Stomach (tissue), 9 donors: ENCODE measurements around the gene TMC4. TPM values are rescaled to one million over a fixed set of nuclear protein-coding genes. Genes with fewer than 3 reads are reported as not detected.

Experiments
- DNase-seq, 2 donors: peaks; one replicate each; pipeline versions ENCODE4 v3.0.0 to v3.0.0-alpha.2; 2013 to 2019
- H3K27ac ChIP-seq, 5 donors: fragments of 200-600 bp in 4 of 5; sonication (generic) in 4 of 5; one replicate each; pipeline ENCODE4 v1.5.1; 2013 to 2019; ENCODE audit warnings: mild to moderate bottlenecking in 1 of 5, moderate library complexity in 1 of 5
- H3K27me3 ChIP-seq, 3 donors: fragments of 200-600 bp; sonication (generic); one replicate each; pipeline ENCODE4 v1.5.1; 2017 to 2019; ENCODE audit warnings: mixed run types in 1 of 3
- H3K36me3 ChIP-seq, 4 donors: fragments of 200-600 bp; sonication (generic); 1 replicate in 3 of 4; 2 replicates in 1 of 4; pipeline ENCODE4 v1.5.1; 2016 to 2019
- H3K4me1 ChIP-seq, 4 donors: fragments of 200-600 bp; sonication (generic); one replicate each; pipeline ENCODE4 v1.5.1; 2016 to 2019
- H3K4me3 ChIP-seq, 4 donors: fragments of 200-600 bp; sonication (generic) in 3 of 4; one replicate each; pipeline ENCODE4 v1.5.1; 2016 to 2019; ENCODE audit warnings: mild to moderate bottlenecking in 1 of 4
- H3K9me3 ChIP-seq, 4 donors: fragments of 200-600 bp; sonication (generic); one replicate each; pipeline ENCODE4 v1.5.1; 2016 to 2019
- CTCF ChIP-seq, 7 experiments: fragments of 450-650 bp in 4 of 7; fragments of 200-600 bp in 3 of 7; sonication (generic) in 3 of 7; IDR thresholded peaks; one replicate each; pipeline ENCODE4 v1.5.1; 2016 to 2019; ENCODE audit warnings: antibody characterized with exemption in 7 of 7, control low read depth in 2 of 7, mild to moderate bottlenecking in 1 of 7
- EP300 ChIP-seq: sonication (generic); formaldehyde crosslinking; IDR thresholded peaks from one replicate; pipeline ENCODE4 v1.6.1; 2017; ENCODE audit warnings: antibody characterized with exemption
- POLR2A ChIP-seq, 4 donors: fragments of 450-650 bp; IDR thresholded peaks; one replicate each; pipeline ENCODE4 v1.6.1; 2016; ENCODE audit warnings: antibody characterized with exemption in 4 of 4, control low read depth in 2 of 4, mild to moderate bottlenecking in 1 of 4, moderate library complexity in 1 of 4
- POLR2AphosphoS5 ChIP-seq, 3 donors: sonication (generic); formaldehyde crosslinking; IDR thresholded peaks; one replicate each; pipeline ENCODE4 v1.6.1; 2016; ENCODE audit warnings: antibody characterized with exemption in 3 of 3
- WGBS, 5 donors: extraction: QIAGEN DNeasy Blood & Tissue Kit in 3 of 5; methylation state at CpG; one replicate each; pipeline versions ENCODE4 v1.1.5 to v1.1.7; 2013 to 2018; 5-methylcytosine and 5-hydroxymethylcytosine counted together
- intact Hi-C: fragments of 100-400 bp; cut with DNase I; formaldehyde crosslinking; loops from one replicate; pipeline ENCODE4 v1.15.1; 2023; ENCODE audit warnings: low total_unique reads
- polyA plus RNA-seq, 3 donors: library from polyadenylated mRNA; stranded (reverse); fragments of 200-250 nt; gene quantifications; one replicate each; pipeline ENCODE4 v1.2.3, GENCODE V29; 2013
- total RNA-seq, 5 donors: library from RNA; depleted of rRNA; stranded (reverse); fragments of >200 nt; gene quantifications; one replicate each; pipeline versions ENCODE4 v1.1.0 to v1.2.3, GENCODE V29; 2014 to 2016
- donor health status: healthy with polysubstance abuse.
- donor health status: Bipolar disorder and iron deficiency.
- donor health status: healthy.

Gene TMC4
- total and polyA plus RNA-seq, 8 donors: 28.0 to 99.5 (median 43.2) TPM

GRCh38 chr19:54158812-54159351 is 14.1 kb downstream of the TMC4 start:
- Histone ChIP-seq H3K4me1 (peaks cover 39 to 63% (median 53%) of the 10 kb centered on the region in 4 donors), H3K27me3 (no peaks in the 10 kb centered on the region), H3K4me3 (peak overlapping the region; percentile 46 to 89 (median 76)), H3K36me3 (peaks cover 41 to 44% (median 44%) of the 10 kb centered on the region in 4 donors), H3K27ac (peak overlapping the region; percentile 96 to 100 (median 98)), H3K9me3 (no peaks in the 10 kb centered on the region)
- 5 to 7% (median 6%) methylated on average over 19 of the region's 19 CpGs for WGBS, 5 donors
- no peak for TF ChIP-seq CTCF (IDR thresholded peaks at IDR 0.05)
- no peak for TF ChIP-seq POLR2A (IDR thresholded peaks at IDR 0.05)
- TF ChIP-seq EP300: no peak
- TF ChIP-seq POLR2AphosphoS5 (IDR thresholded peaks at IDR 0.05): no peak
- intact Hi-C loops: no loop called here
- no peak for DNase-seq

GRCh38 chr19:54156953-54157352 is 16.0 kb downstream of the TMC4 start:
- DNase-seq: no peak
- no peak for TF ChIP-seq EP300
- H3K9me3 ChIP-seq: no peaks in the 10 kb centered on the region
- no peak overlapping the region for H3K4me3 ChIP-seq
- H3K27me3 ChIP-seq: no peaks in the 10 kb centered on the region
- H3K4me1 ChIP-seq: peaks cover 28 to 47% (median 45%) of the 10 kb centered on the region in 4 donors
- H3K27ac ChIP-seq: no peak overlapping the region
- intact Hi-C loops: no loop called here
- peaks cover 60 to 64% (median 63%) of the 10 kb centered on the region in 4 donors for H3K36me3 ChIP-seq
- 74 to 91% (median 84%) methylated on average over 3 of the region's 3 CpGs for WGBS, 5 donors

GRCh38 chr19:54156490-54156889 is 16.5 kb downstream of the TMC4 start:
- no peaks in the 10 kb centered on the region for H3K9me3 ChIP-seq
- H3K4me1 ChIP-seq: peaks cover 24 to 43% (median 40%) of the 10 kb centered on the region in 4 donors
- TF ChIP-seq CTCF (IDR thresholded peaks at IDR 0.05): no peak
- TF ChIP-seq POLR2A (IDR thresholded peaks at IDR 0.05): no peak
- TF ChIP-seq POLR2AphosphoS5 (IDR thresholded peaks at IDR 0.05): no peak
- no peak for TF ChIP-seq EP300
- no peaks in the 10 kb centered on the region for H3K27me3 ChIP-seq
- H3K36me3 ChIP-seq: peaks cover 64 to 68% (median 68%) of the 10 kb centered on the region in 4 donors
- WGBS, 5 donors: 74 to 84% (median 79%) methylated on average over 9 to 11 of the region's 11 CpGs
- no peak overlapping the region for H3K27ac ChIP-seq
- no peak for DNase-seq
- intact Hi-C loops: no loop called here
- no peak overlapping the region for H3K4me3 ChIP-seq

- WGBS, 5 donors: 75 to 77% (median 76%) methylated on average over 14 to 19 of the region's 19 CpGs
- Histone ChIP-seq H3K4me1 (peaks cover 16 to 35% (median 32%) of the 10 kb centered on the region in 4 donors), H3K9me3 (no peaks in the 10 kb centered on the region), H3K4me3 (no peak overlapping the region), H3K27ac (no peak overlapping the region), H3K27me3 (no peaks in the 10 kb centered on the region), H3K36me3 (peaks cover 72 to 76% (median 76%) of the 10 kb centered on the region in 4 donors)
- DNase-seq: no peak
- intact Hi-C loops: no loop called here
- no peak for TF ChIP-seq POLR2AphosphoS5 (IDR thresholded peaks at IDR 0.05)
- no peak for TF ChIP-seq CTCF (IDR thresholded peaks at IDR 0.05)
- no peak for TF ChIP-seq EP300
- no peak for TF ChIP-seq POLR2A (IDR thresholded peaks at IDR 0.05)
Observed at GRCh38 chr19:54155694-54156093, 17.3 kb downstream of the TMC4 start.
